ENCODE measurements around the gene ARHGAP27.

DNA sequence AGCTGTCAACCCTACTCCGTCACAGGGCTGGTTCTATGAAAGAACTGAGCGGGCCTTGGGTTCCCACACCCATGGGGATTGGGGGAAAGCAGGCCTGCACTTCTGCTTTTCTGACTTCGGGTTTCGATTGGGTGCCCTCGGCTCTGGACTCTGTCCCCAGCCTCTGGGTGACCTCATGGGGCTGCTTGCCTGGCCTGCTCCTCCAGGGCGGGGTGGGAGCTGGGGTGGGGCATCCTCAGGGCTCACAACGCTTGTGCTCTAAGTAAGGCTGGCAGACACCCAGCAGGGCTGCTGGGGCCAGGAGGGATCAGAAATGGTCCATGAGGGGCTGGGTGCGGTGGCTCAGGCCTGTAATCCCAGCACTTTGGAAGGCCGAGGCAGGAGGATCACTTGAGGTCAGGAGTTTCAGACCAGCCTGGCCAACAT is 19.2 kb downstream of the ARHGAP27 start:
- TF ChIP-seq, protein P1, sequence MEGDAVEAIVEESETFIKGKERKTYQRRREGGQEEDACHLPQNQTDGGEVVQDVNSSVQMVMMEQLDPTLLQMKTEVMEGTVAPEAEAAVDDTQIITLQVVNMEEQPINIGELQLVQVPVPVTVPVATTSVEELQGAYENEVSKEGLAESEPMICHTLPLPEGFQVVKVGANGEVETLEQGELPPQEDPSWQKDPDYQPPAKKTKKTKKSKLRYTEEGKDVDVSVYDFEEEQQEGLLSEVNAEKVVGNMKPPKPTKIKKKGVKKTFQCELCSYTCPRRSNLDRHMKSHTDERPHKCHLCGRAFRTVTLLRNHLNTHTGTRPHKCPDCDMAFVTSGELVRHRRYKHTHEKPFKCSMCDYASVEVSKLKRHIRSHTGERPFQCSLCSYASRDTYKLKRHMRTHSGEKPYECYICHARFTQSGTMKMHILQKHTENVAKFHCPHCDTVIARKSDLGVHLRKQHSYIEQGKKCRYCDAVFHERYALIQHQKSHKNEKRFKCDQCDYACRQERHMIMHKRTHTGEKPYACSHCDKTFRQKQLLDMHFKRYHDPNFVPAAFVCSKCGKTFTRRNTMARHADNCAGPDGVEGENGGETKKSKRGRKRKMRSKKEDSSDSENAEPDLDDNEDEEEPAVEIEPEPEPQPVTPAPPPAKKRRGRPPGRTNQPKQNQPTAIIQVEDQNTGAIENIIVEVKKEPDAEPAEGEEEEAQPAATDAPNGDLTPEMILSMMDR (IDR thresholded peaks at IDR 0.05; ENCODE audit: poor library complexity), result no peak
- no peak for TF ChIP-seq EZH2 (IDR thresholded peaks at IDR 0.05; ENCODE audit: borderline replicate concordance)

All from hepatocyte (in vitro differentiated cells).